ENCODE measurements around the gene ADAM12.

Gene ADAM12

DNA sequence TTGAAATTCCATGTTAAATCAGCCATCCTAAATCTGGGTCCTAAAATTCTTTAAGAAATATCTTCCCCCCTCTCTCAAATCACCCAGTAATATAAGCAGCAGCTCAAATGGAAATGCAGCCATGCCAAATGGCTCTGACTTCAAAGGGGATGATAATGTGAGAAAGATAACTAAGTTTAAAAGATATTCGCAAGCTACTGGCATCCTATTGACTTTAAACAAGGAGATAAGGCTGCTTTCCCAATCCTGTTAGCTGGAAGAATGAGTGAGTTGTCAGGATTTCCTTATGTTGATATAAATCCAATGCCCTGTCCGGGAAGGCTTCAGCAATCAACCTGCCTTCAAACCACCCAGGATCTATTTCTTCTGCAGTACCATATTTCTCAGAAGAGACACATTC, 320.0 kb downstream of the ADAM12 start:
- TF ChIP-seq, protein P1, sequence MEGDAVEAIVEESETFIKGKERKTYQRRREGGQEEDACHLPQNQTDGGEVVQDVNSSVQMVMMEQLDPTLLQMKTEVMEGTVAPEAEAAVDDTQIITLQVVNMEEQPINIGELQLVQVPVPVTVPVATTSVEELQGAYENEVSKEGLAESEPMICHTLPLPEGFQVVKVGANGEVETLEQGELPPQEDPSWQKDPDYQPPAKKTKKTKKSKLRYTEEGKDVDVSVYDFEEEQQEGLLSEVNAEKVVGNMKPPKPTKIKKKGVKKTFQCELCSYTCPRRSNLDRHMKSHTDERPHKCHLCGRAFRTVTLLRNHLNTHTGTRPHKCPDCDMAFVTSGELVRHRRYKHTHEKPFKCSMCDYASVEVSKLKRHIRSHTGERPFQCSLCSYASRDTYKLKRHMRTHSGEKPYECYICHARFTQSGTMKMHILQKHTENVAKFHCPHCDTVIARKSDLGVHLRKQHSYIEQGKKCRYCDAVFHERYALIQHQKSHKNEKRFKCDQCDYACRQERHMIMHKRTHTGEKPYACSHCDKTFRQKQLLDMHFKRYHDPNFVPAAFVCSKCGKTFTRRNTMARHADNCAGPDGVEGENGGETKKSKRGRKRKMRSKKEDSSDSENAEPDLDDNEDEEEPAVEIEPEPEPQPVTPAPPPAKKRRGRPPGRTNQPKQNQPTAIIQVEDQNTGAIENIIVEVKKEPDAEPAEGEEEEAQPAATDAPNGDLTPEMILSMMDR (IDR thresholded peaks at IDR 0.05; ENCODE audit: insufficient read depth, missing control alignments): no peak
- no peak for DNase-seq (ENCODE audit: insufficient read length, low spot score)
- no peak for FAIRE-seq

DNA sequence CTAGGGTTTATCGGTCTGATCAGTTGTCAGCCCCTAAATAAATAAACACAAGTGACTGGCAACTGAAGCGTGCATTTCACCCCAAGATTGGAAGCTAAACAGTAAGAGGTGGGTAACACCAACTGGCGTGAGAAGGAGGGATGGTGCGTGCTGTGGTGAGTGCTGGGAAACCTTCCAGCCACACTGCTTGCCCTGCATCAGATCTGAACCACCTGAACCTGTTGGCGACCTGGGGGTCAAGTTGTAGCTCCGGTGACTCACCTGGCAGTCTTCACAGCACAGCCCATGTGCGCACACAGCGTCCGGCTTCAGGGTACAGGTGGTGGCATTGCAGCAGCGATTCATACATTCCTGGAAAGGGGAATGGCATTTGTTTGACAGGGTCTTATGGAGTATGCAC, 321.8 kb downstream of the ADAM12 start:
- DNase-seq (ENCODE audit: insufficient read length, low spot score) (no peak), FAIRE-seq (no peak)
- TF ChIP-seq, protein P1 (IDR thresholded peaks at IDR 0.05; ENCODE audit: insufficient read depth, missing control alignments): no peak

DNA sequence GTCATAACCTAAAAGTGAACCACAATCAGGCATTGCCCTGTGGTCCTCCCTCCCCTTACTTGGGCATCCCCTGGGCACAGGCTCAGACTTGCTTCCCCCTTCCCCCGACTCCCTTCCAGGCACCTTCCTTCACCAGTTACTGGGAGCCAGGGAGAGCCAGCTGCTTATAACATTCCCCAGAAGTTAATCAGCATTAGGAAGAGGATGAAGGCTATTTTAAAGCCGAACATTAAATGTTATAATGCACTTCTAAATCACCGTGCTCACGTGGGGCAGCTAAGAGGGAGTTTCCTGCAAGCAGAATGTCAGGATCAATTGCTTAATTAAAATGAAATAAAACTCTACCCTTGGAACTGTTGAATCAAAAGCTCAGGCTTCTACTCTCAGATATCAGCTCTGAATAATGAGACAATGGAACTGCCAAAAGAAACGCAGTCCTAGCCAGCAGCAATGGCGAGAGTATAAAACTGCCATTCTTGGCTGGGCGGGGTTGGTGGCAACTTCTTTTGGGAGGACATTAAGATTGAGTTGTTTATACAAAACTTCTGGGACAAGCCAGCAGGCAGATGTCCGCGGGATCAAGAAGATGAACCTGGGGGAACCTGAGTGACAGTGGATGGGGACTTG, 322.4 kb downstream of the ADAM12 start:
- no peak for FAIRE-seq
- DNase-seq (ENCODE audit: insufficient read length, low spot score): no peak
- TF ChIP-seq, protein P1 (IDR thresholded peaks at IDR 0.05; ENCODE audit: insufficient read depth, missing control alignments): no peak

DNA sequence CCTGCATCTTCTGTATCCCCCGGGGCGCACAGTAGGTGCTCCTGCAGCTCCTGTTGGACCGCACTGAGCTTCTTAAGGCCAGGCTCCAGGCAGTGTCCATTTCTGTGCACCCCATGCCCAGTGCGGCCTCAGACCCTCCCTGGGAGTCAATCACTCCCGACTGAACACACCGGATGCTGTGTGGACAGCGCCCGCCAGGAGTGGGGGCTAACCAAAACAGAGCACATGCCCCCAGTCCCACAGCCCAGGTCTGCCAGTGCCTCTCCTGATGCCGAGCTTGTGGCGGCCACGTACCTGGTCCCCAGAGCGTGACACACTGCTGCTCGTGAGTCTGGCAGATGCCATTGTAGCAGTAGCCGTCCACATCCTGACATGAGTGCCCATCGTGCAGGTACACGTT, 323.8 kb downstream of the ADAM12 start:
- no peak for FAIRE-seq
- DNase-seq (ENCODE audit: insufficient read length, low spot score): no peak
- TF ChIP-seq, protein P1 (IDR thresholded peaks at IDR 0.05; ENCODE audit: insufficient read depth, missing control alignments): no peak

DNA sequence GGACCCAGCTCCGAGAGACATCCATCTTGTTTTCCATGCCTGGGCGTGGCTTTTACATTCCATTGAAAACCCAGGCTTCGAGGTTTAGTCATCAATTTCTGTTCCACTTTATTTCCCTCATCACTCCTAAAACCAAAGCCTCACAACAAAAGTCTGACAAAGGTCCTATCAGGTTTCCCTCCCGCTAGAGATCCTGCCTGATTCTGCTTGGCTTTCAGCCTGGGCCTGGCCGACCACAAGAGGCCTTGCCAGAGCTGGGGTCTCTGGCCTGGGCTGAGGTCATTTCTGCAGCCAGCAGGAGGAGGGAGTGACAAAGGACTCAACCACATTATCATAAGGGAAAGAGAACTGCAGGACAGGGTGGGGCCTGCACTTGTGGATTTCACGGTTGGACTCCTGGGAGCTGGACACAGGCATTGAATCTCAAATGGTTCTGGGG, 324.9 kb downstream of the ADAM12 start:
- TF ChIP-seq, protein P1 (IDR thresholded peaks at IDR 0.05; ENCODE audit: insufficient read depth, missing control alignments): no peak
- no peak for FAIRE-seq
- no peak for DNase-seq (ENCODE audit: insufficient read length, low spot score)

DNA sequence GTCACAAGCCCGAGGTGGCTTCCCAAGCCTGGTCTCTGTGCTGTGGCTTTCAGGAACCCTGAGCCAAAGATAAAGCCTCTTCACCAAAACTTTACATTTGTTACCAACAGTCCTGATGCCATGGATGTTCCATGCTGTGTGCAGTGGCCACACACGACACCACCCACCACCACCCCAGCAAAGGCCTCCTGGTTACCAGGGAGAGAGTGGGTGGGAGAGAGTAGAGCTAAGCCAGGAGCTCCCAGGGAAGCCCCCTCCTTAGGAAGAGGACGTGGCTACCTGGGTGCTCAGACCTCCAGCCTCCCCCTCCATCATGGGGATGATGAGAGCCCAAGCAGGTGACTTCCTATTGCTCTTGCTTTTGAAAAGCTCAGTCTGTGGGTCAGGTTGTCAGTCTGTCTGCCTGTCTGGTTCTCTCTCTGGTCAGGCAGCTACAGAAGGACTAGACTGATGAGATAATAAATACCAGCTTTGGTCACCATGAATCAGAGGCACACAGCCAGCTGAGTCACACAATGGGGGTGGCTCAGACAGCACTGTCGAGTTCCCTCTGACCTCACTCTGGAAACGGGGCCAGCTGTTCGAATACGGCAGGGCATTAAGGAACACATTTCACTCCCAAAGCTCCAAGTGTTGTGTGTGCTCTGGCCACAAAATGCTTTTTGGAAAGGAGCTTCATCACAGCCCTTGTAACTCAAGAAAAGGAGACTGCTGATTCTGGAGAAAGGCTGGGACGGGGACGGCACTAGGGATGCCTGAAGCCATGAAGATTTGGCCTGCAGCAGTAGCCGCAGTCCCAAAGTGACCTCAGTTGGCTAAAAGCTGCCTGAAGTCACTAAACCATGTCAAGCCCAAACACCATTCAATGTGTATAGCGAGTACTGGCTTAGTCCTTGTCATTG, 325.9 kb downstream of the ADAM12 start:
- no peak for DNase-seq (ENCODE audit: insufficient read length, low spot score)
- TF ChIP-seq, protein P1 (IDR thresholded peaks at IDR 0.05; ENCODE audit: insufficient read depth, missing control alignments): no peak
- FAIRE-seq: no peak

DNA sequence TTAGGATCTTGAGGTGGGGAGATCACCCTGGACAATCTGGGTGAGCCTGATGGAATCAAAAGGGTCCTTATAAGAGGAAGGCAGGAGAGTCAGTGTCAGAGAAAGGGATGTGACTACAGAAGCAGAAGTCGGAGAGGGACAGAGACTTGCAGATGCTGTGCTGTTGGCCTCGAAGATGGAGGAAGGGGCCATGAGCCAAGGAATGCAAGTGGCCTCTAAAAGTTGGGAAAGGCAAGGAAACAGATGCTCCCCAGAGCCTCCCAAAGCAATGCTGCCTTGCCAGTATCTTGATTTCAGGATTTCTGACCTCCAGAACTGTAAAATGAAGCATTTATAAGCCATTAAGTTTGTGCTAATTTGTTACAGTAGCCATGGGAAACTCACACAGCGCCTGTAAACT, 326.8 kb downstream of the ADAM12 start:
- FAIRE-seq (no peak), DNase-seq (ENCODE audit: insufficient read length, low spot score) (no peak)
- TF ChIP-seq, protein P1 (IDR thresholded peaks at IDR 0.05; ENCODE audit: insufficient read depth, missing control alignments): no peak
